ENCODE measurements around the gene IFNAR1.

IFNAR1 gene
- total RNA-seq: 33.5 to 111 (median 62.5) reads per million in 9 experiments

DNA sequence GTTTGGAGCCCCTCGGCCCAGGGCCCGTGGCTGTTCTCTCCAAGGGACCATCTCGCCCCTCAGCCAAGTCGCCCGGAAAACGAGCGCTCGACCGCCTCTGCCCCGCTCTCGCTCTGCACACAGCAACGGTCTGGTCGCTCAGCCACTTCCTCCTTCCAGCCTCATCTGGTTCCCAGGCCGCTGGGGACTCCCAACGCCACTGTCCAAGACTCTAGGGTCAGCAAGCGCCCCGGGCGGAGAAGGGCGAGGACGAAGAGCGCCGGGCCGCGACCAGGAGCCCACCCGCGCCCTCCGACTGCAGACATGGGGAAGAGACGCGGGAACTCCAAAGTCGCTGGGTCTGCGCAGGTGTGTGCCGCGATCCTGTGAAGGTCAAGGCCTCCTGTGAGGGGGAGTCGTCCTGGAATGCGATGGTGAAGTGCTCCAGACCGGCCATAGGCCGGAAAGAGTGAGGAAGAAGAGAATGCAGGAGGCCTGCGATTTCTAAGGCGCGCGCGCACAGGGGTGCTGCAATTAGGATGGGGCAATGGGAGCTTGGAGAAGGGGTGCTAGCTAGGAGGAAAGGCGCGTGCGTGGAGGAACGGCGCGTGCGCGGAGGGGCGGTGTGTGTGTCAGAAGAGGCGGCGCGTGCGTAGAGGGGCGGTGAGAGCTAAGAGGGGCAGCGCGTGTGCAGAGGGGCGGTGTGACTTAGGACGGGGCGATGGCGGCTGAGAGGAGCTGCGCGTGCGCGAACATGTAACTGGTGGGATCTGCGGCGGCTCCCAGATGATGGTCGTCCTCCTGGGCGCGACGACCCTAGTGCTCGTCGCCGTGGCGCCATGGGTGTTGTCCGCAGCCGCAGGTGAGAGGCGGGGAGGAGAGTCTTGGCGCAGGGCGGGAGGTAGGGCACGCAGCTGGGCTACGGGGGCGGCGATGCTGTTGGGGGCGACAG is at the start of gene IFNAR1:
Gene IFNAR1, plus strand, starts transcription at position 680 of the 931 bp plus-strand sequence. Its CDS starts 86 bp downstream, at position 766.
- no peaks in the 10 kb centered on the region for H3K36me3 Mint-ChIP-seq (ENCODE audit: insufficient read depth)
- ATAC-seq (replicated peaks) (peak; percentile 87), DNase-seq (peak; percentile 93 to 98 (median 97))
- no peak within 1 kb of the TSS for H3K4me3 Mint-ChIP-seq
- peaks cover 10 to 20% of the 10 kb centered on the region in 2 donors for H3K4me1 Mint-ChIP-seq (ENCODE audit: low read depth in 2 of 2)
- H3K9me3 Mint-ChIP-seq: no peaks in the 10 kb centered on the region
- peaks cover 0 to 6% of the 10 kb centered on the region in 2 donors for H3K27me3 Mint-ChIP-seq
- no peak within 1 kb of the TSS for H3K27ac Mint-ChIP-seq

DNA sequence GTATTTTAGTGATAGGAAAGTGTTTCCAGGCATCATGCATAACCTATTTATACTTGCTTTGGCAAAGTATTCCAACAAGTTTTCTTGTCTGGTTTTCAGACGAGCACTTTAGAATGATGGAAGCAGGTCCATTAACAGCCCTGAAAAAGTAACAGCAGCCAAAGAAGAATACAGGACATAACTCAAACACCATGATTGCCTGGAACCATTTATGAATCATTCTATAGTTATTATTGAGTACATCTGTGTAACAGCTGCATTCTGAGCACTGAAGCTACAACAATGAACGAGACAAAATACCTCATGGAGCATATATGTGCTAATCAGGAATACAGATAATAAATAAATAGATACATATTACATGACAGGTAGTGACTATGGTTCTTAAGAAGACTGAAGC is 46.0 kb upstream of the IFNAR1 start:
- peaks cover 31% of the 10 kb centered on the region for H3K36me3 Mint-ChIP-seq (ENCODE audit: insufficient read depth)
- H3K27me3 Mint-ChIP-seq: no peaks in the 10 kb centered on the region
- H3K4me1 Mint-ChIP-seq (ENCODE audit: low read depth in 2 of 2): peaks cover 2 to 4% of the 10 kb centered on the region in 2 donors
- no peak for DNase-seq
- no peak overlapping the region for H3K4me3 Mint-ChIP-seq
- no peak overlapping the region for H3K27ac Mint-ChIP-seq
- no peaks in the 10 kb centered on the region for H3K9me3 Mint-ChIP-seq
- no peak for ATAC-seq (replicated peaks)

- Mint-ChIP-seq H3K27ac (no peak overlapping the region), H3K9me3 (no peaks in the 10 kb centered on the region), H3K4me3 (no peak overlapping the region), H3K36me3 (ENCODE audit: insufficient read depth) (peaks cover 34% of the 10 kb centered on the region), H3K4me1 (ENCODE audit: low read depth in 2 of 2) (peaks cover 0 to 4% of the 10 kb centered on the region in 2 donors), H3K27me3 (no peaks in the 10 kb centered on the region)
- DNase-seq (no peak), ATAC-seq (replicated peaks) (no peak)
These were observed 45.4 kb upstream of the IFNAR1 start for GRCh38 chr21:33279330-33279820.

DNA sequence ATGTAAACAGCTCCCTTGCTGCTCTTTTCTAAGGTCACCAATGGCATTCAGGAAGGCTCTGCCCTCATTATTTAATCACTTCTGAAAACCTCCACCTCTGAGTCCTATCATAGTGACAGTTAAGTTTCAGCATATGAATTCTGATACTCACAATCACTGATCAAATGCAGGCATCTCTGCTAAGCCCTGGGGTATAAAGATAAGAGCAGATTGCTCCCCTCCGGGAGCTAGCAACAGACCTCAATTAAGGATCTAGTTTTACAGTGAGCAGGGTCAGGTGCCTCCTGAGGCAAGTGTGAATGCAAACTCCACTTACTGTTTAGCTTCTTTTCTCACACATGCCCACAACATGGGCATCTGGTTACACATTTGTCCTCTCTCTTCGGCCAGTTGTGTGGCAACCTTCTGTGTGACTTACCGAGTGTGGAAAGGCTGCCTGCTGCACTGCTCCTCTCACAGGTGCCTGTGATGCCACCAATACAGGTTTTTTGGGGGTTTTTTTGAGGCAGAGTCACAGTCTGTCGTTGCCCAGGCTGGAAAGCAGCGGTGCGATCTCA is 43.6 kb upstream of the IFNAR1 start:
- no peak overlapping the region for H3K27ac Mint-ChIP-seq
- no peak overlapping the region for H3K4me3 Mint-ChIP-seq
- ATAC-seq (replicated peaks) (no peak), DNase-seq (no peak)
- H3K36me3 Mint-ChIP-seq (ENCODE audit: insufficient read depth): peaks cover 39% of the 10 kb centered on the region
- peaks cover 0 to 4% of the 10 kb centered on the region in 2 donors for H3K4me1 Mint-ChIP-seq (ENCODE audit: low read depth in 2 of 2)
- no peaks in the 10 kb centered on the region for H3K27me3 Mint-ChIP-seq
- H3K9me3 Mint-ChIP-seq: no peaks in the 10 kb centered on the region

- peak overlapping the region in 1 of 2 donors; percentile 63 for H3K27ac Mint-ChIP-seq
- no peak overlapping the region for H3K4me3 Mint-ChIP-seq
- peaks cover 28% of the 10 kb centered on the region for H3K36me3 Mint-ChIP-seq (ENCODE audit: insufficient read depth)
- DNase-seq (no peak), ATAC-seq (replicated peaks) (no peak)
- H3K27me3 Mint-ChIP-seq: no peaks in the 10 kb centered on the region
- H3K4me1 Mint-ChIP-seq (ENCODE audit: low read depth in 2 of 2): peaks cover 0 to 5% of the 10 kb centered on the region in 2 donors
- no peaks in the 10 kb centered on the region for H3K9me3 Mint-ChIP-seq
These were observed 41.6 kb upstream of the IFNAR1 start for GRCh38 chr21:33283203-33283602.

DNA sequence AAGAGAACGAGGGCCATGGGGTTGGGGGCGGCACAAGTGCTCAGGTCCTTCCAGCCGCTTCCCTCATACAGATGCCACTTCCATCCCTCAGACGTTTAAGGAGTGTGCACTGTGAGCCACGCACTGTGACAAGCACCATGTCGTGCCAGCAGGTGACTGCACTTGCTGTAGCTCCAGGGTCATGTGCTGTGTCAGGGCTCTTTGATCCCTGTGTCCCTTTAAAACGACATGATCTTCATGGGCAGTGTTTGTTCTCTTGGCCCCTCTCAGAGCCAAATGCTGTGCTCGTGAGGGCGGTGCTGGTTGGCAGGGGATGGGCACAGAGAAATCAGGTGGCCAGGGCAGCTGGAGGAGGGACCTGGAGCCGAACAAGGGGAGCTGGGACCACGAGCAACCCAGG is 38.7 kb upstream of the IFNAR1 start:
- Mint-ChIP-seq H3K36me3 (ENCODE audit: insufficient read depth) (peaks cover 22% of the 10 kb centered on the region), H3K27ac (no peak overlapping the region), H3K4me3 (no peak overlapping the region), H3K4me1 (ENCODE audit: low read depth in 2 of 2) (peaks cover 0 to 8% of the 10 kb centered on the region in 2 donors), H3K9me3 (no peaks in the 10 kb centered on the region), H3K27me3 (no peaks in the 10 kb centered on the region)
- ATAC-seq (replicated peaks) (no peak), DNase-seq (no peak)

- H3K9me3 Mint-ChIP-seq: no peaks in the 10 kb centered on the region
- H3K27me3 Mint-ChIP-seq: no peaks in the 10 kb centered on the region
- H3K4me1 Mint-ChIP-seq (ENCODE audit: low read depth in 2 of 2): peaks cover 0 to 8% of the 10 kb centered on the region in 2 donors
- peaks cover 27% of the 10 kb centered on the region for H3K36me3 Mint-ChIP-seq (ENCODE audit: insufficient read depth)
- ATAC-seq (replicated peaks) (no peak), DNase-seq (no peak)
- peak overlapping the region in 1 of 2 donors; percentile 19 for H3K27ac Mint-ChIP-seq
- no peak overlapping the region for H3K4me3 Mint-ChIP-seq
These were observed 37.9 kb upstream of the IFNAR1 start for GRCh38 chr21:33286600-33287456.

GRCh38 chr21:33289199-33289819 is 35.5 kb upstream of the IFNAR1 start:
- Mint-ChIP-seq H3K36me3 (ENCODE audit: insufficient read depth) (peaks cover 32% of the 10 kb centered on the region), H3K4me1 (ENCODE audit: low read depth in 2 of 2) (peaks cover 13 to 14% of the 10 kb centered on the region in 2 donors), H3K4me3 (no peak overlapping the region), H3K27me3 (no peaks in the 10 kb centered on the region), H3K9me3 (no peaks in the 10 kb centered on the region), H3K27ac (no peak overlapping the region)
- ATAC-seq (replicated peaks) (no peak), DNase-seq (no peak)

- no peaks in the 10 kb centered on the region for H3K27me3 Mint-ChIP-seq
- peaks cover 32% of the 10 kb centered on the region for H3K36me3 Mint-ChIP-seq (ENCODE audit: insufficient read depth)
- no peaks in the 10 kb centered on the region for H3K9me3 Mint-ChIP-seq
These were observed 34.3 kb upstream of the IFNAR1 start for GRCh38 chr21:33290441-33290840.

DNA sequence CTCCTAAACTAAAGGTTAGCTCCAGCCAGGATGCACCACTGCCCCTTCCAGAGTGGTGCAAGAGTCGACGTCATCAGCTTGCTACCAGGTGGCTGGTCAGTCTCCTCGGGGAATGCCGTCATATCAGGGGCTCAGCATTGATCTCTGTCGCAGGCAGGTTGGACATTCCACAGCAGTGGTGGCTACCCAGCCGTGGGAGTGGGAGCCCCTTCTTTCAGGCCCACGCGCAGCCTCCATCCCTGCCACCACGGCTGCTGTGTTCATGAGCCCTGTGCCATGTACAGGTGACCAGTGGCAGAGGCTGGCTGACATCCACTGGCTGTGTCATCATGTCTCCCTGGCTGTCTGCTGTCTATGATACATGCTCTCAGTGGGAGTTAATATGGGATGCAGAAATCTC is 33.1 kb upstream of the IFNAR1 start:
- peaks cover 12 to 14% of the 10 kb centered on the region in 2 donors for H3K4me1 Mint-ChIP-seq (ENCODE audit: low read depth in 2 of 2)
- H3K9me3 Mint-ChIP-seq: no peaks in the 10 kb centered on the region
- no peaks in the 10 kb centered on the region for H3K27me3 Mint-ChIP-seq
- H3K27ac Mint-ChIP-seq: no peak overlapping the region
- no peak for DNase-seq
- ATAC-seq (replicated peaks): no peak
- H3K4me3 Mint-ChIP-seq: no peak overlapping the region
- H3K36me3 Mint-ChIP-seq (ENCODE audit: insufficient read depth): peaks cover 37% of the 10 kb centered on the region

More at GRCh38 chr21:33290441-33290840, 34.3 kb upstream of the IFNAR1 start:
- H3K4me1 Mint-ChIP-seq (ENCODE audit: low read depth in 2 of 2): peaks cover 14% of the 10 kb centered on the region in 2 donors
- peak overlapping the region in 1 of 2 donors; percentile 28 for H3K27ac Mint-ChIP-seq
- ATAC-seq (replicated peaks): no peak
- DNase-seq: no peak
- no peak overlapping the region for H3K4me3 Mint-ChIP-seq

DNA sequence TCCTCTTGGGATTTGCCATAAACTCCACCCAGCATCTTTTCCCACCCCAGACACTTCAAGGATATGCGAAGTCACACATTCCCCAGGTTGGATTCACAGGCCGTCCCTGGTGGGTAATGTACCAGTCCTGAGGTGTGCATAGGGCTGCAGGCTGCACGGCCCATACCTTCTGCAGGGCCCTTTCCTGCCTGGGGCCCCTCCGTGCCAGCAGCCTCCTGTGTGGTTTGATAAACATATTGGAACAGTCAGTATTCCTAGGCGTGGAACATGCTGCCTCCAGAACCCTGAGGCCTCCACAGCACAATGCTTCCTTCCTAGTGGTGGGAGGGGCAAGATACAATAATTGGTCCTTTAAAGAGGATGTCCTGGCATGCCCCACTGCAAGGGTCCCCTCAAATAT is 32.0 kb upstream of the IFNAR1 start:
- DNase-seq (no peak), ATAC-seq (replicated peaks) (no peak)
- Mint-ChIP-seq H3K9me3 (no peaks in the 10 kb centered on the region), H3K4me3 (no peak overlapping the region), H3K4me1 (ENCODE audit: low read depth in 2 of 2) (peaks cover 13 to 14% of the 10 kb centered on the region in 2 donors), H3K36me3 (ENCODE audit: insufficient read depth) (peaks cover 41% of the 10 kb centered on the region), H3K27ac (no peak overlapping the region), H3K27me3 (no peaks in the 10 kb centered on the region)

DNA sequence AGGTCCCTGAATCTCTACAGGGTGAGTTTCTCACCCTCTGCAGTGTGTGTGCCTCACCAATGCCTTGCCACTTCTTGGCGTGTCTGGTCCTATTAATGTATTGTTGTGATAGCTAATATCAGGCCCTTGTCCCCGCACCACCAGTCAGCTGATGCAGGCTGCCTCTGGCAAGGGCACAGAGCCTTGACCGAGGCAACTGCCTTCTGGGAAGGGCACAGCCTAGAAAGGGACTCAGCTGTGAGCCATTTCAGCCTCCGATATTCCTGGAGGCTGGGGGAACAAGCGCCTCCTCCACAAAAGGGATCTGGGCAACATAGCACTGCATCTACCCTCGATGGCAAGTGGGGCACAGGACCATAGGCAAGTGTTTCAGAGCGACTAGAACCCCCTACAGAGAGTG is 31.6 kb upstream of the IFNAR1 start:
- Mint-ChIP-seq H3K27me3 (no peaks in the 10 kb centered on the region), H3K4me1 (ENCODE audit: low read depth in 2 of 2) (peaks cover 14 to 16% of the 10 kb centered on the region in 2 donors), H3K9me3 (no peaks in the 10 kb centered on the region), H3K27ac (peak overlapping the region; percentile 69 to 89), H3K4me3 (peak overlapping the region in 1 of 2 donors; percentile 64), H3K36me3 (ENCODE audit: insufficient read depth) (peaks cover 41% of the 10 kb centered on the region)
- DNase-seq: no peak
- ATAC-seq (replicated peaks): no peak

Data from effector memory CD8-positive, alpha-beta T cell (primary cell).